Upper lobe of right lung (tissue), 1 donor: ENCODE results near the gene FGF22. TPM values are rescaled to one million over a fixed set of nuclear protein-coding genes. Genes with fewer than 3 reads are reported as not detected.

Experiments
- ATAC-seq: fragments of 200-7000 bp; cut with Tn5 transposase; one replicate; pipeline ENCODE4 v1.9.1; 2020; ENCODE audit warnings: mild to moderate bottlenecking, moderate library complexity
- DNase-seq: peaks from one replicate; pipeline ENCODE4 v3.0.0-alpha.2; 2020
- H3K27ac ChIP-seq: fragments of 200-600 bp; one replicate; pipeline ENCODE4 v1.8.0; 2022
- H3K27me3 ChIP-seq: fragments of 200-600 bp; one replicate; pipeline ENCODE4 v1.8.0; 2022; ENCODE audit warnings: mild to moderate bottlenecking
- H3K36me3 ChIP-seq: fragments of 200-600 bp; one replicate; pipeline ENCODE4 v1.8.0; 2022
- H3K4me1 ChIP-seq: fragments of 200-600 bp; one replicate; pipeline ENCODE4 v1.8.0; 2022
- H3K4me3 ChIP-seq: fragments of 200-600 bp; one replicate; pipeline ENCODE4 v1.8.0; 2022; ENCODE audit warnings: mild to moderate bottlenecking
- H3K9me3 ChIP-seq: fragments of 200-600 bp; one replicate; pipeline ENCODE4 v1.8.0; 2022
- CTCF ChIP-seq: fragments of 200-600 bp; IDR thresholded peaks from one replicate; pipeline ENCODE4 v1.8.0; 2022; ENCODE audit warnings: antibody characterized with exemption
- intact Hi-C: fragments of 100-400 bp; cut with DNase I; formaldehyde crosslinking; loops from one replicate; pipeline ENCODE4 v1.11.0; 2022
- total RNA-seq: library from RNA; stranded (reverse); fragmentation: NEBNext Ultra II Directional; extraction: Animal tissue kit (Norgen Biotek cat#: 25700); gene quantifications from one replicate; pipeline ENCODE4 v1.2.1, GENCODE V29; 2021
- donor health status: DM: no; HTN: yes; CAD: no; lungs with severe emphysema.

FGF22 gene
- total RNA-seq, 1 donor from 2014 or later, result 0.52 TPM

- intact Hi-C loops, result no loop called here
- TF ChIP-seq CTCF, result no peak
- H3K27me3 ChIP-seq, result no peaks in the 10 kb centered on the region
- ATAC-seq, result no peak
- no peaks in the 10 kb centered on the region for H3K9me3 ChIP-seq
- H3K4me1 ChIP-seq, result peaks cover 40% of the 10 kb centered on the region
- DNase-seq, result no peak
- peaks cover 7% of the 10 kb centered on the region for H3K36me3 ChIP-seq
- H3K27ac ChIP-seq, result no peak overlapping the region
- H3K4me3 ChIP-seq, result no peak overlapping the region
Observed at GRCh38 chr19:657611-658010, 17.9 kb downstream of the FGF22 start.

GRCh38 chr19:658059-658839 lies 18.6 kb downstream of the FGF22 start:
- Histone ChIP-seq H3K4me1 (peaks cover 40% of the 10 kb centered on the region), H3K36me3 (peaks cover 6% of the 10 kb centered on the region), H3K9me3 (no peaks in the 10 kb centered on the region), H3K27ac (no peak overlapping the region), H3K4me3 (no peak overlapping the region), H3K27me3 (no peaks in the 10 kb centered on the region)
- no peak for TF ChIP-seq CTCF
- intact Hi-C loops, result no loop called here
- no peak for DNase-seq
- ATAC-seq, result no peak

GRCh38 chr19:658916-659839 lies 19.5 kb downstream of the FGF22 start:
- peak overlapping the region; percentile 13 for H3K27ac ChIP-seq
- peak; percentile 2 for ATAC-seq

GRCh38 chr19:660793-661426 lies 21.2 kb downstream of the FGF22 start:
- ATAC-seq, result no peak
- intact Hi-C loops, result no loop called here
- peak overlapping the region; percentile 87 for H3K27ac ChIP-seq

More at GRCh38 chr19:658916-659839, 19.5 kb downstream of the FGF22 start:
- peaks cover under 1% of the 10 kb centered on the region for H3K36me3 ChIP-seq
- no peaks in the 10 kb centered on the region for H3K9me3 ChIP-seq
- intact Hi-C loops, result no loop called here
- no peaks in the 10 kb centered on the region for H3K27me3 ChIP-seq
- no peak overlapping the region for H3K4me3 ChIP-seq
- DNase-seq, result no peak
- H3K4me1 ChIP-seq, result peaks cover 49% of the 10 kb centered on the region
- no peak for TF ChIP-seq CTCF

More at GRCh38 chr19:660793-661426, 21.2 kb downstream of the FGF22 start:
- DNase-seq, result no peak
- Histone ChIP-seq H3K4me1 (peaks cover 60% of the 10 kb centered on the region), H3K36me3 (no peaks in the 10 kb centered on the region), H3K27me3 (no peaks in the 10 kb centered on the region), H3K9me3 (no peaks in the 10 kb centered on the region), H3K4me3 (peak overlapping the region; percentile 92)
- TF ChIP-seq CTCF, result no peak
